Activated CD4-positive, alpha-beta T cell treated with anti-CD3 and anti-CD28 coated beads, Interleukin-2, amount 50 U/mL, for 24 hours (primary cell): ENCODE data around the gene CD151.
A peak's percentile ranks its signal among the peaks of the same experiment; 100 is the strongest.

ENCODE experiments used
- DNase-seq, 2 donors: peaks; one replicate each; pipeline ENCODE4 v3.0.0-alpha.2; 2020; ENCODE audit warnings: low read depth in 1 of 2, low spot score in 1 of 2

Gene CD151

DNA sequence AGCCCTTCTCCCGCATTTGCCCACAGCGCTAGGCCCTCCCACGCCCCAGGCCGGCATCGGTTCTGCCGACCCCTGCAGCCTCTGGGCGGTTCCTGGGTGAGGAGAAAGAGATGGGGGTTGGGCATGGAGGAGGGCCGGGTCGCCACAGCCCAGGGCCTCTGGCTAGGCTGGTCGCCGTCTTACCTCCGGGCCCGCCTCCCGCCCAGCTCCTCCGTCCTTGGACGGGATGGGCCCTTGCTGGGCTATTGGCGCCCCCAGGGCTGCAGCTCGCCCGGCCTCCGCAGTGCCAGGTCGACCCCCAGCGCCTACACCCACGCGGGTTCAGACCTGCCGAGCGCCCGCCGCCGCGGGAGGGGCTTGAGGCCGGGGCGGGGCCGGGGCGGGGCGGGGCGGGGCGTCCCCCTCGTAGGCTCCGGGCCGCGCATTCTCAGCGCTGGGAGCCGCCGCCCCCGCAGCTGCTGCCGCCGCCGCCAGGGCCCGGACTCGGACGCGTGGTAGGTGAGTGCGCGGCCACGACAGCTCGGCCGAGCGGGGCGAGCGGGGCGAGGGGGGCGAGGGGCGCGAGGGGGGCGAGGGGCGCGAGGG, at the start of gene CD151:
Gene CD151 (plus strand): TSS at position 424 of the 585 bp plus-strand sequence. CDS start 3,118 bp downstream, outside the sequence.
- no peak for DNase-seq

DNA sequence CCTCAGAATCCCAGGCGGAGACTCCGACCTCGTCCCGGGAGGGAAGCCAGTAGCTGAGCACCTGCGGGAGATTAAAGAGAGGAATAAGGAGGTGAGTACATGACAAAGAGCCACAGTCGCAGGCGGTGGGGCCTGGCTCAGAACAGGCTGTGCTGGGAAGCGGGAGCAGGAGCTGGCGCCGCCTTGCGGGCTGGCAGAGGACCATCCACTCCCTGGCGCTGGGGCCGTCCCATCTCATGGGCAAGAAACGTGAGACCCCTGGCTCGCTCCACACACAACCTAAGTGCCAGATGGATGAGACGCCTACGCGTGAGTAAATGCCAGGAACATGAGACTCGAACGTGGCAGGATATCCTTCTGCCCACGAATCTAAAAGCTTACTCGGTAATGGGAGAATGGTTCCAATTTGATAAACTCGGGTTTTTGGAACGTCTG, 49.2 kb upstream of the CD151 start:
- DNase-seq: no peak

DNA sequence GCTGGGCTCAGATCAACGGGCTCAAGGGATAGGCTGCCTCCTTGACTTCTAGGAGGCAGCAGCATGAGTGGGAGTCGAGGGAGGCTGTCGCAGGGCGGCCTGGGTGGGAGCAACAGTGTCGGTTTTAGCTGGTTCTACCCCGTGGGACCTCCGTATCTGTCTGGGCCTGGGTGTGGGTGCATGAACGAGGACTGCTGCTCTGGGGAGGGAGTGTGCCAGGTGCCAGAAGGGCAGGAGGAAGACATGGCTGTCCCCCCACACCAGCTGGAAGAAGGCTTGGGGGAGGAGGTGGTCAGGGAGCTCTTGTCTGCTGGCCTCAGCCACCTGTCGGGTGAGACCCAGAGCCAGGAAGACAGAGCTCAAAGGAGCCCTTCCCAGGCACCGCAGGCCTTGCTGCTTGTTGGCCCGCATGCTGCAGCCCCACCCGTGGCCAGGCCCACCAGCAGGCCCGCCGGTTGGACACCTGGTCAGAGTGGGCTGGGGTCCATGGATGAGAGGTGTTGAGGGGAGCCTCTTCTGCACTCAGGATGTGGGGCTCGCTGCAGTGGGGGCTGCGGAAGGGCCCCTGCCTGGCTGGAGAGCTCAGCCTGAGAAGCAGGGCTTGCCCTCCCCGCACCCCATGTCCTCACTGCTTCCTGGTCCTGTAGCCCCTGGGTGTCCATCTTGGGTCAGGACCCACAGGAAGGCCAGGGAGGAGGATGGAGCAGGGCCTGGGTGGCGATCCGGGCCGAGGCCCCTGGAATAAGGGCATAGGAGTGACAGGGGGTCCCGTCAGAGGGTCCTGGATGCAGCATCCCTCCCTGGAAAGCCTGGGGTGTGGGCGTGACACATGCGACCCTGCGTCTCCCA, 46.3 kb upstream of the CD151 start:
- DNase-seq: no peak

DNA sequence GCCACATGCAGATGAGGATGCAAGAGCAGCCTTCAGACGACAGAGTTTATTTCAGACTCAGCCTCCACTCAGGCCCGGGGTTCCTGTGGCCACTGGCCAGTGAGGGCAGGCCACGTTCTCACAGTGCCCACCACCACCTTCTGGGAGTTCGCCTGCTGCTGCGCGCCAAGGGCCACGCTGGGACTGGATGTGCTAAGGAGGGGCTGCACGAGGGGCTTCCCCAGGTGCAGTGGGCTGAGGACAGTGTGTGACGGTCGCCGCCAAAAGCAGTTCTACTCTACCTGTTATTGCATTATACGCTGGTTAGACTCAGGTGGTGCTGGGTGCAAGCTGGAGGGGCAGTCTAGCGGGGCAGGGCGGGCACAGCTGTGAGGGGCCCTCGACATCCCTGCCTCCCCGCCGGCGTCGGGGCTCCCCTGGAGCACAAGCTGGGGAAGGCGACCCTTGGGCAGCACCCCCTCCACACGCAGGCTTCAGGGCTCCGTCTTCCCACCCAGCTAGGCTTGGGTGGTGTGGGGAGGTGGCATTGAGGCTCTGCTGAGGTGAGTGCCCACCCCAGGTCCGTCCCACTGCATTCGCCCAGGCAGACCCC, 45.6 kb upstream of the CD151 start:
- no peak for DNase-seq

DNA sequence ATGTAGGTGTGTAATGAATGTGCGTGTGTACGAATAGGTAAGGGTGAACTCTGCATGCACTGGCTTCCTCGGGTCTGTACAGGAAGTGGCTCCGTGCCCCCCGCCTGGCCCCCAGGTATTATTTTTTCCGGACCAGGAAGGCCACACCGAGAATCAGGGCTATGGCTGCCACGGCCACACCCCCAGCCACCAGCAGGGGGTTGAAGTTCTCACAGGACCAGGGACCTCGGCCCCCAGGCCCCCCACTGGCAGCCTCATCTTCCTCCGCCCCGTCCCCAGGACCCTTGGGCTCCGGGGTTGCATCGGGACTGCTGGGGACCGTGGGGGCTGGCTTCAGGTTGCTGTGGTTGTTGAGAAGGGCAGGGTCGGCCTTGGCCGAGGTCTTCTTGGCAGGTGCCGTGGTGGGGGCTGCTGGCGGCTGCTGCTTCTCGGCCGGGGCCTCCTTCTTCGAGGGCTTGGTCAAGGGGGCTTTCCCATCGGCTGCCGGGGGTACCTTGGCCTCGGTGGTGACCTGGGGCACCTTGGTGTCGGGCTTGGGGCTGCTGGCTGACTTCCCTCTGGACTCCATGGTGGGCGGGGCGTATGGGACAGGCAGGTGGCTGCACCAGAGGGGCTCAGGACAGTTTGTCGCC, 44.6 kb upstream of the CD151 start:
- no peak for DNase-seq

DNA sequence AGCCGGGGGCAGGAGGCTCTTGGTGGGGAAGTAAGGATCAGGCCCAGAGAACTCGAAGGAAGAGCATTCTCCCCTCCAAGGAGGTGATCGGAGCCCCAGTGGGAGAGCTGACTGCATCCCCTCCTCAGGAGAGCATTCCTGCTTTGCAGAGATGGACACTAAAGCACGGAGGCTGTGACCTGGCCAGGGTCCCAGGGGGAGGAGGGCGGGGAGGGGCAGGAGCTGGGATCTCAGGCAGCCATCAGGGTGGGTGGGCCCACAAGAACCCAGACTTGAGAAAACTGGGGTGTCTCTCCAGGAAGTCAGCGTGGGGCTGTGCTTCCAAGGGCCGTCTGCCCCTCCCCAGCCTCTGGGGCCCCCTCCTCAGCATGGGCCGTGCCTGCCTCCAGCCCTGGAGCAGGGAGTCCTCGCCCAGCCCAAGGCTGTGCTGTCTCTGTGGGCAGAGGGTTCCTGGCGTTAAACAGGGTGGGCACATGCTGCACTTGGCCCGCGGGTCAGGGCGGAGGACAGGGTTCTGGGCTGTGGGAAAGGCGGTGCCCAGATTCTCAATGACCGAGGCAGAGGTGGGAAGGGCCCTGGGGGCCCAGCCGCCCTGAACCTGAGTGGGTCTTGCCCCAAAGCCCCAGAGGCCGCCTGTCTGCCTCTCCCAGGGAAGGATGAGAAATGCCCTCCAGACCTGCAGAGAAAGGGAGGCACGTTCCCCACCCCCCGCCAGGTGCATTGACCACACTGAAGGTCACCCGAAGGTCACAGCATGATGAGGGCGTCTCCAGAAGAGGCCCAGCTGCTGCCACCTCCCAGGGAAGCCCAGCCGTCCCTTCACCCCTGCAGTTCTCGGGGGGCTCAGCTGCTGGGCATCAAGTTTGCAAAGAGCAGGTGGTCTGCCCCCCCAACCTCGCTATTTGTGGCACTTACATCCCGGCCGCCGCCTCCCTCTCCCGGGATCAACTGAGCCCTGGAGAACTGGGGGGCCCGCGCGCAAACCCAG, 43.5 kb upstream of the CD151 start:
- DNase-seq: no peak

DNA sequence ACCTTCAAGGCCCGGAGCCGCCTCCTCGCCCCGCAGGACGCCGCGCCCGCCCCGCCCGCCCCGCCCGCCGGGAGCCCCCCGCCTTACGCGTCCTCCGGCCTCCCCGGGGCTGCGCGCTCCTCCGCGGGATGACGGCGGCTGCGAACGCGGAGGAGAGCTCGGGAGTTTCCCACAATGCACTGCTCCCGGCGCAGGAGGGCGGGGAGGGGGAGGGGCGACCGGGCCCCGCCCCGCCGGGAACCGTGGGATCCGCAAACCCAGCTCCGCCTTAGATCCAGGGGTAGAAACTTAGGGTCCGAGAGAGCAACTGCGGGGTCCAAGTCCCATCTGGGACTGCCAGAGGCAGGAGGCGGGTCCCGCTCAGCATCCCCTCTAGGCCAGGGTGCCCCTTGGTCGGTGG, 42.8 kb upstream of the CD151 start, which contains the start of gene CEND1:
Gene CEND1 (minus strand): TSS at position 148 of the 400 bp plus-strand sequence. CDS start 1,514 bp downstream, outside the sequence.
- no peak for DNase-seq

DNA sequence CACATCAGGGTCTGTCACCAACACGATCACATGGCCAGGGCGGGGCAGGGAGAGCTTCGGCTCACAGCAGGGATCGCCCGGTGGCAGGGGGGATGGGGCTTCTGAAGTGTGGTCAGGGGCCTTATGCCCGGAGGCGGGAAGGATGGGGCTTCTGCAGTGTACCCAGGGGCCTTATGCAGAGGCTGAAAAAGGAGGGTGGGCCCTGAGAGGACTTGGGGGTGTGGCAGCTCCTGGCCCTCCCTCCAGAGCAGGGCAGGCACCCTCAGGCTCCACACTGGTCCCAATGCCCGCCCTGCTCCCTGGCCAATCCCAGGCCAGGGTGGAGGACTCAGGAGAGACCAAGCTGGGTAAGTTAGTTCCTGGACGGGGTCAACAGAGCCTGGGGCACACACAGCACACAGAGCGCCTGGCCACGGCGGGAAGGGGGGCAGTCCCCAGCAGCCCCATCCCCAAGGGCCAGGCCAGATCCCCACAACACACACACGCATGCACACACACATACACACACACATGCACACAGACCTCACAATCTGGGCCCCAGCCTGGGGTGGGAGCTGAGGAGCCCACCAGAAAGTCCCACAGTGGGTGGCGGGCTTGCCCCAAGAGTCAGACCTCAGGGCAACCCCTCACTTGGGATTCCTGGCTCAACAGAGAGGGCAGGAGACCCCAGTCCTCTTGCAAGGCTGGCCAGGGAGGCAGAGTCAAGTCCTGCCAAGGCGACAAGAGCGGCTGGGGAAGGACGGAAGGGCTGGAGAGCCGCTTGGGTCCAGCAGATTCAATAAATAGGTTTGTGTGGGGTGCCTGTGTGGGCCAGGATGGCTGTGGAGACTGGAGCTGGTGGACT, 41.8 kb upstream of the CD151 start:
- DNase-seq: no peak

DNA sequence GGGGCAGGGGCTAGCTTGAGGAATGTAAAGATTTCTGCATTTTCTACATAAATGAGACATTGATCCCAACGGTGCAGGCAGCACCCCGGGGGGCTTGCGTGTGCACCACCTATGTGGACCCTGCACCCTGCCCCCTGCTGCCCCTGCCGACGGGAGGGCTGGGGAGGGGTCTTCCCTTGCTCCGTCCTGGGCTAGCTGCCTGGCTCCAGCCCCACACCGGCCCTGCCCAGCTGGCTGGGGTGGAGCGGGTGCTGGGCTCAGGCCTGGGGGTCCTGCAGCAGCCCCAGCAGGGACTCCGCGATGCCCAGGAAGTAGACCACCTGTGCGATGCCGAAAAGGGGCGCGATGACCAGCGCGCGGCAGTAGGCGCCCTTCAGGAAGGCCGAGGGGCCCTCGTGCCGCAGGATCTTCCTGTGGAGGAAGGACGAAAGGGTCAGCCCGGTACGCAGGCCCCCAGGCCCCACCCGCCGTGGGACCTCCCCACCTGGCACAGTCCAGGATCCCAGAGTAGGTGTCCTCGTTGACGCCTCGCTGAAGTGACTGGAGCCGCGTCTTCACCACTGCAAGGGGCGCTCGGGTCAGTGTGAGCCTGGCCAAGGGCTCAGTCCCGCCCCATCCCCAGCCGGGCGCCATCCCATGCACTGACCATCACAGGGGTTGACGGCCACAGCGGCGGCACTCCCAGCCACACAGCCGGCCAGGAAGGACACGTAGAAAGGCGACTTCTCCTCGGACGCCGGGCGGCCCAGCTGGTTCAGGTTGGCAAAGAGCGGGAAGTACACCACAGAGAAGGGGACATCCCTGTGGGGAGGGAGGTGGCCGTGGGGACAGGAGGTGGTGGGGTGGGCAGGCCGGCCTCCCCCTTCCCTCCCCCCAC, 40.9 kb upstream of the CD151 start:
- no peak for DNase-seq

DNA sequence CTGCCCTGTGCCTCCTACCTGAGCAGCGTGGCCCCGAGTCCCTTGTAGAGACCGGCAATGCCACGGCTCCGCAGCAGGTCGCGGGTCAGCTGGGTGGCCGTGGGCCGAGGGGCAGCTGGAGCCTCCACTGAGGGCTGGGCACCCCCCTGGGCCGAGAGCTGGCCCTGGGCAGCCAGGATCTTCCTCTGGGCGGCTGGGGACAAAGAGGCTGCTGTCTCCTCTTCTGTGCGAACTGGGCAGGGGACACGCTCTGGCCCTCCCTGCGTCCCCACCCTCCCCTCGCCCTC, 40.3 kb upstream of the CD151 start:
- no peak for DNase-seq

DNA sequence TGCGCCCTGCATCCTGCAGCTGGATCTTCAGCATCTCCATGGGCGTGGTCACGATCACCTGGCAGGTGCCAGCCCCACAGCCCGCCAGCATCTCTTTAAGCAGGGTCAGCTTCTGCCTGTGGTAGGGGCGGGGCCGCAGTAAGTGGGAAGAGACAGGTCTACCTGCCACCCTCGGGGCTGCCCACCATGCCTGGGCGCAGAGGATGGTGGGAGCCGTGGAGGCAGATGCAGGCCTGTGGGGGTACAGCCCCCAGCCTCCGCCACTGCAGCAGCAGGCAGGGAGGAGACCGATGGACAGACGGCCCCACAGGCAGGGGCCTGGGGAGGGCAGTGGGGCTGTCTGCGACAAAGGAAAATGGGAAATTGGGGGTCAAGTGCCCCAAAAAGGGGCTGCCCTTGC, 39.9 kb upstream of the CD151 start:
- no peak for DNase-seq

DNA sequence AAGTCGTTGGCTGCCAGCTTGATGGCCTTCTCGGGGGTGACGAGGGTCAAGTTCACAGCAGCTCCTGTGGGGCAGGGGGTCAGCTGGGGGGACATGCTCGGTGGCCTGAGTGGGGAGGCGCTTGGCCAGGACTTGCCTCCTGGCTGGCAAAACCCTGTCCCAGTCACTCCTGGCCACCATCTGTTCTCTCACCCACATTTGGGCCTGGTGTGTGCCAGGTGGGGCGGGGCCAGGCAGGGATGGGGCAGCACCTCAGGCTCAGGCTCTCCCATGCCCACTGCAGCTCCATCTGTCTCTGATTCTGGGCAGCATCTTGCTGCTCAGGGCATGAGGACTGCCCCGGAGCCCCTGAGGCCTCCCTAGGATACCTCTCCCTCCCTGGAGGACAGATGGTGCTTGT, 39.2 kb upstream of the CD151 start:
- no peak for DNase-seq

DNA sequence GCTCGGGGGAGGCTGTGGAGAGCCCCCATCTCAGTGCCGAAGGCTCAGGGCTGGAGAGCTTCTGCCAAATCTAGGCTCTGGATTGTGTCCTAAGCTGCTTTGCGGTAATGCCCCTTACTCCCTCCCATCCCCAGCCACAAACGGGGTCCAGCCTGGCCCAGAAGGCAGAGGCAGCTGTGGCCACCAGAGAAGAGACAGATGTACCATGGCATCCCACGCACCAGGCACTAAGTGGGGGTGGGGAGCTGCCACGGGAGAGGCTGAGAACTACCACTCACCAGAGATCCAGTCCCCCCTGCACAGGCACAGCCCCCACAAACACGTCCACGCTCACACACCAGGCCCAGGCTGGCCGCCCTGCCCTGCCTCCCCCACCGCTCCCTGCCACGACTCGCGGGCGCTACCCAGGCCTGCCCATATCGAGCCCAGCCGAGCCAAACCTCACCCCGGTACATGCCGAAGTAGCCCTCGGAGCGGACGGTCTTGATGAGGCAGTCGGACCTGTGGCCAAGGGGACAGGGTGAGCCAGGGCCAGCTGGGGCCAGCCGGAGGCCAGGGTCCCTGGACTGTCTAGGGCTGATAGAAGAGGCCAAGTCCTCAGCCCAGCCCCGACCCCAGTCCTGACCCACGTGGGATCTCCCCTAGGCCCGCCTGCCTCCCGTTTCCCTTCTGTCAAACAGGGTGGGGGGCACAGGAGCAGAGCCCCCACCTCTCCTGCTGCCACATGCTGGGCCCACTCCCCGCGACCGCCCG, 38.6 kb upstream of the CD151 start:
- no peak for DNase-seq

DNA sequence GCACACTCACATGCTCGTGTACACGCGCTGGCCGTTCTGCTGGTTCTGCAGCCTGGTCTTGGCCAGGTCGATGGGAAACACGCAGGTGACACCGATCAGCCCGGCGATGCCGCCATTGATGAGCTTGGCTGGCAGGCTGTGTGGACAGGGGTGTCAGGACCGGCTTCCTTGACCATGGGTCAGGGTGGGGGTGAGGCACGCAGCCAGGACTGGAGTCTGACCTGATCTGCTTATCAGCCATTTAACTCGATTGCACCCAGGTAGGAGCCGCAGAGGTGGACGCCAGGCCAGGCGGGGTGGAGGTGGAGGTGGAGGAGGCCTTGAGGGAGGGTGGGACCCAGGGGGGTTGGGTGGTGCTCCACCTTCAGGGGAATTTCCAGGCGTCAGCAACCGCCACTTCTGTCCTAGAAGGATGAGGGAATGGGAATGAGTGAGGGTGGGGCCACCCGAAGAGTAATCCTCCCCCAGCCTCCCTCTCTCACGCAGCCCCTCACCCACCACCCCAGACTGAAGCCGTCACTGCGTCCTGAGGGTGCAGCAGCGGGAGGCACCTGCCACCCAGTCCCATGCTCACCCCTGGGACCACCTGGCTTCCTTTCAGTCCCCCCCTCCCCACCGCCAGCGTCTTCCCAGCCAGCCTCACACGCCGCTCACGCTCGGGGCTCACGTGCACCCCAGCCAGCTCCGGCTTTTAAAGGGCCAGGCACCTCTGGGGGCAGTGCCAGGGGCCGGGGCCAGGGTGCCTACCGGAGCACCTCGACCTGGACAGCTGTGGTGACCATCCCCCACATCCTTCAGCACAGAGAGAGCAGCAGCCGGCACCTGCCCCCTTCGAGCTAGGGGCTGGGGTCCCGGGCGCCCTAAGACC, 37.8 kb upstream of the CD151 start:
- no peak for DNase-seq

DNA sequence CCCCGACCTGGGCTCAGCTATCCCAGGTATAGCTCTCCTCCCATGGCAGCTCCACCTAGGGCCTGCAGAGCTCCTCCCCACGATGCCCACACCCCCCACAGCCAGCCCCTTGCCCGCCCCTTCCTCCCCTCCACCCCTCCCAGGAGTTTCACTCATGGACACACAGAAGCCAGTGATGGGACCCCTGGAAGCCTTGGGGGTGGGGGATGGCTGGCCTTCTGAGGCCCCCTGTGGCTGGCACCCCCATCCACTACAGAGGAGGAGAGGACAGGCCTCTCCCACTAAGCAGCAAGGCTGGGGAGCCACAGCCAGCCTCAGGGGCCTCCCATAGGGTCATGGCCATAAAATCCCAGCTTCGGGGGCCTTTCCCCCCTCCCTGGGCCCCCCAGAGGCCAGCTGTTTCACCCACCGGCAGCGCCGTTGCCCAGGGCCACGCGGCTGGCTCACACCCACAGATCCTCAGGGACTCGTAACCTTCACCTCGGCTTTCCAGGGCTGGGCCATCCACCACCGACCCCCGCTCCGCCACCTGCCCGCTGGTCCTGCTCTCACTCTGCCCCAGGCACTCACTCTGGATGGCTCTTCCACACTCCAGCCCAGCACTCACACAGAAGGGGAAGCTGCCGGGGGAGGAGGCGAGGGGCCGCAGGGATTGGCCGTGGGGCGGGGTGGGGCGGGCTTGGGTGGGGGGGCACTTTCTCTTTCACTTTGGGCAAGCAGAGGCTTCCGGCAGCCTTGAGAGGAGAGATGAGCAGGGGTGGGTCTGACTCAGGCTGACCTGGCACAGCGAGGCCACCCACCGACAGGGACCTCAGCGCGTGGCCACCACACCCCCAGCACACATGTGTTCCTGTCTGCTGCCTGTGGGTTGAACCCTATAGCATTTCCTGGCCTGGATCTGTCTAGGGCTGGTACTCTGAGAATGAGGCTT, 36.9 kb upstream of the CD151 start:
- DNase-seq: peak; percentile 65 to 79
